ENCODE data around the gene CRYBG2.
"Not testable (repeated sequence)": the region's sequence is repeated elsewhere in the genome, so short reads cannot be mapped to it uniquely, and the experiment has no call there.

The CRYBG2 gene, protein sequence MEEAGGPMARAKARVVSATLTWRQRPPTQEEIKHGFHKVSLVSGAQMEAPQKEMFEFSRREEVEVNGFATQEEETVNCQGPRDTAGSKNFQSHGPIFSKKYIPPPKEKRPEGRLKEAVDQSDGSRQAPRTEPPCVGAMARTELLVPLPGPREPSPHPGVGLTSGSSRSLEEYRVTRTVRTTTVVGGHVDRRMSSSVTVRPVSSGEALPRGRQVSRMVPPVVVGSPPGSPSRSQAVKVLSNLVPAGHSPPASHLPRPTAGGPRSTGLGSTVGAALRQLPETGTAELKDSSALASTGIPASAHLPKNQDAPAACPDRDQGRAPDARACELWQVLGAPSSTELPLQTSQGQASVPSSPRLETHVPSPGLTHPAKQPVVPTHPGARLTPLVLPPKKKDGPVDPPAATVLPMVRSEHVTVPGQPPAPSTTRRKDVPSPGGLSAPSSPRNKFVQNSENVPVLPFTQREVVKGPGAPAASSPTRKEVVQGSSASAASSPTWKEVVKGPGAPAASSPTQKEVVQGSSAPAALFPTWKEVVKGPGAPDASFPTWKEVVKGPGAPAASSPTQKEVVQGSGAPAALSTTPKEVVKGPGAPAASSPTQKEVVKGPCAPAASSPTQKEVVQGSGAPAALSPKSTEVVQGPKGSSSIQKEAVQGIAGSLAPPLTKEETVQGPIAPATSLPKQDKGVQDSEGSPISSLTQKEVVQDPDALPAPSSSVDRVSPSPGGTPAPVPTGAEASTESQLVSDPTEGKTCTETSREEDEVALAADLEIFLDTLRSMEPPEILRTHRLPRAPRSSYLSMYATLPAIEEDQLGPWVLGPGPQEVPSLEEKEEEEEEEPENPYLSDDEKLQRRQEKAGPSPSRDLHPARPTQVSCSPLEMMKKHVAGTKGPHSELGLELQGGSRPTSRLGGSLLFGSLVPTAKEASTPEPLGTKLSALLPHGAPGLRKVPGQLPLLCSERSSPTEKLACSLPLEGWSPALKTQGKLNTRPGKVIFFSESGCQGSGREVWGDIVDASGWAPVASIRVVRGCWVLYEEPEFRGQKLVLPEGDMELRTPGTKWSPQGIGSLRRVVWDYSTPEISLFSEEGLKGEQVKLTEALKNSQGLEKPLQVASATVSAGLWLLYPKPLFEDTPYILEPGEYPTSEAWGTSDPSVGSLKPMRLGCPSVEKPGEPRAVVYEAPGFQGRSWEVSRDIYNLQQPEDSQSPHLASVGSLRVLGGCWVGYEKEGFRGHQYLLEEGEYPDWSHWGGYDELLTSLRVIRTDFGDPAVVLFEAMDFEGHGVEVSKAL (N-terminal part only)

DNA sequence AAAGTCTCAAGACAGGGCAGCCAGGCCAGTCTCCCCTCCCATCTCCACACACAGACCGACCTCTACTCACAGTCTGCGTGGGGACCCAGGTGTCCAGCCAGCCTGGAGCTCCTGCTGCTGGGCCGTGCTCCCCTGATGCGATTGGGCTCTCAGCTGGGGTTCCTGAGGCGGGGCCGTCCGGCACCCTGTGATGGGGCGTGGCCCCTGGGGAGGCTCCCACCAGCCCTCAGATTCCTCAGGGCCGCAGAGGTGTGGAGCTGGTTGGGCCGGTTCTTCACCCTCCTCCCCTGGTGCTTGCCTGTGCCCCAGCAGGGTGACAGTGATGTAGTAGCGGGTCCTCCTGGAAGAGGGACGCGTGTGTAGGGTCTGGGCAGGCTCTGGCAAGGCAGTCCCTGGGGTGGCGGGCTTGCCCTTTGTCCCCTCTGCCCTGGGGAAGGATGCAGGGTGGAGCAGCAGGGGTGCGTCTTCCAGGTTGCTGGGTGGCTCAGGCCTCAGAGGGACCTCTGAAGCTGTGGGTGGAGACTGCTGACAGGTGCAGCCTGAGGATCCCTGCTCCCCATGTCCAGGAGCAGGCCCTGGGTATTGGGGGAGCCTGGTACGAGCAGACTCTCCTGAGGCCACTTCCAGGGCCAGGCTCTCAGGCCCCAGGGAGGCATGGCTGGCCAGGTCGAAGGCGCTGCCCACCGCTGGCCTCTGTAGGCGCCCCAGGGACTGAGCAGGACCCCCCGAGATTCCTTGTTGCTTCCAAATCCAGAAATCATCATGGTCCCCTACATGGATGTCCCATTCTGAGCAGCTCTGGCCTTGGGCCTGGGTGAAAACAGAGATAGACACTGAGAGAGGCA is at the start of gene CRYBG2:
TSS of gene CRYBG2 (minus strand) at position 155 of the 845 bp plus-strand sequence. CDS start 7,473 bp downstream, outside the sequence.
- no peak within 1 kb of the TSS for H3K9ac ChIP-seq (ENCODE audit: low read depth, low read length)
- H3K4me3 ChIP-seq (ENCODE audit: low read depth, low read length) = no peak within 1 kb of the TSS
- no peaks in the 10 kb centered on the region for H3K36me3 ChIP-seq (ENCODE audit: control insufficient read depth, insufficient read depth, low read length)
- H3K27me3 ChIP-seq (ENCODE audit: control insufficient read depth, insufficient read depth, low read length) = peaks cover 8% of the 10 kb centered on the region
- H3K9me3 ChIP-seq (ENCODE audit: control insufficient read depth, insufficient read depth, low read length) = no peaks in the 10 kb centered on the region
- H3K4me1 ChIP-seq (ENCODE audit: control insufficient read depth, insufficient read depth, low read length) = peaks cover 11% of the 10 kb centered on the region

DNA sequence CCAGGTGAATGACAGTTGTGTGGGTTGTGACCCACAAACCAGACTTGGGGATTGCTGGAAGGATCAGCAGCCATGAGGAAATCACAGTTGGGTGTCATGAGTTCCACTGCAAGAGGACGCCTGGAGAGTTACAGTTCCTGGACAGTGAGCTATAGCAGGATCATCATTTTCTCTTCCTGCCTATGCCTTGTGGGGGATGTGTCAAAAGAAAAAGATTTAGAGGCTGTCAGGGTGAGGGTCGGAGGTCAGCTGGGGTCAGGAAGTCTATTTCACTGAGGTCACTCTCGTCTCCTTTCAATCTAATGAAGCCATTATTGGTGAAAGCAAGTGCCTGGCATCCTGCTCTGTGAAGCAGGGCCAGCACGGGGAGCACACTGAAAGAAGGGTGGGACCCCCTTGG is 49.7 kb upstream of the CRYBG2 start:
- H3K4me3 ChIP-seq (ENCODE audit: low read depth, low read length) = no peak overlapping the region

DNA sequence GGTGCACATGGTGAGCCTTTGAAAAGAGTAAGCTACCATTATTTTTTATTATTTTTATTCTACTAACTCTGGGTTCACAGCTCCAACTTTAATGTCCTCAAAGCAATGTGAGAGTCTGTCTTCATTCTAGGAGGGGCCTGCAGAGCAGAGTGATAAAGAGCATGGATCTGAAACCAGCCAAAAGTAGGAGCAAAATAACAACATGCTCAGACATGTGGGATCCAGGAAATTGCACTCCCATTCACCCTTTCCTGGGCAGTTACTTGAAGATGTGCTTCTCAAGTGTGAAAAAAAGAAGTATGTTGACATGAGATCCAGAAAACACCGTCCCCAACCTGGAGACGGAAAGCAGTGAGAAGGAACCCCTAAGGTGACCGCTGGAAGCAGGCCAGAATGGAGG is 48.0 kb upstream of the CRYBG2 start:
- no peak overlapping the region for H3K4me3 ChIP-seq (ENCODE audit: low read depth, low read length)
- no peaks in the 10 kb centered on the region for H3K27me3 ChIP-seq (ENCODE audit: control insufficient read depth, insufficient read depth, low read length)
- no peaks in the 10 kb centered on the region for H3K9me3 ChIP-seq (ENCODE audit: control insufficient read depth, insufficient read depth, low read length)
- H3K9ac ChIP-seq (ENCODE audit: low read depth, low read length) = no peak overlapping the region
- no peaks in the 10 kb centered on the region for H3K36me3 ChIP-seq (ENCODE audit: control insufficient read depth, insufficient read depth, low read length)
- H3K4me1 ChIP-seq (ENCODE audit: control insufficient read depth, insufficient read depth, low read length) = no peaks in the 10 kb centered on the region

More for the DNA sequence above, 49.7 kb upstream of the CRYBG2 start:
- no peaks in the 10 kb centered on the region for H3K4me1 ChIP-seq (ENCODE audit: control insufficient read depth, insufficient read depth, low read length)
- no peaks in the 10 kb centered on the region for H3K27me3 ChIP-seq (ENCODE audit: control insufficient read depth, insufficient read depth, low read length)
- H3K9me3 ChIP-seq (ENCODE audit: control insufficient read depth, insufficient read depth, low read length) = no peaks in the 10 kb centered on the region
- no peak overlapping the region for H3K9ac ChIP-seq (ENCODE audit: low read depth, low read length)
- H3K36me3 ChIP-seq (ENCODE audit: control insufficient read depth, insufficient read depth, low read length) = no peaks in the 10 kb centered on the region

DNA sequence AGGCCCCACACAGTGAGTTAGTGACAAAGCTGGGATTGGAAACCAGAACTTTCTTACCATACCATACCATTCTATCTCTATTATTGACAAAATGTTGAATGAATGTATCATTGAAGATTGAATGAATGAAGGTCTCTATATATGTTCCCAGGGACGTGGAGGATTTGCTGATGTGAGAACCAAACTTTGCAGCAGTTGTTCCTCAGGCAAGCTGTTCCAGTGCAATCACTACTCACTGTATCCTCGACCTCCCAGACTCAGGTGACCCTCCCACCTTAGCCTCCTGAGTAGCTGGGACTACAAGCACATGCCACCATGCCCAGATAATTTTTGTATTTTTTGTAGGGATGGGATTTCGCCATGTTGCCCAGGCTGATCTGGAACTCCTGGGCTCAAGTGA is 45.1 kb upstream of the CRYBG2 start:
- H3K27me3 ChIP-seq (ENCODE audit: control insufficient read depth, insufficient read depth, low read length) = no peaks in the 10 kb centered on the region
- no peak overlapping the region for H3K4me3 ChIP-seq (ENCODE audit: low read depth, low read length)
- no peaks in the 10 kb centered on the region for H3K9me3 ChIP-seq (ENCODE audit: control insufficient read depth, insufficient read depth, low read length)
- H3K36me3 ChIP-seq (ENCODE audit: control insufficient read depth, insufficient read depth, low read length) = no peaks in the 10 kb centered on the region
- no peaks in the 10 kb centered on the region for H3K4me1 ChIP-seq (ENCODE audit: control insufficient read depth, insufficient read depth, low read length)
- H3K9ac ChIP-seq (ENCODE audit: low read depth, low read length) = no peak overlapping the region

DNA sequence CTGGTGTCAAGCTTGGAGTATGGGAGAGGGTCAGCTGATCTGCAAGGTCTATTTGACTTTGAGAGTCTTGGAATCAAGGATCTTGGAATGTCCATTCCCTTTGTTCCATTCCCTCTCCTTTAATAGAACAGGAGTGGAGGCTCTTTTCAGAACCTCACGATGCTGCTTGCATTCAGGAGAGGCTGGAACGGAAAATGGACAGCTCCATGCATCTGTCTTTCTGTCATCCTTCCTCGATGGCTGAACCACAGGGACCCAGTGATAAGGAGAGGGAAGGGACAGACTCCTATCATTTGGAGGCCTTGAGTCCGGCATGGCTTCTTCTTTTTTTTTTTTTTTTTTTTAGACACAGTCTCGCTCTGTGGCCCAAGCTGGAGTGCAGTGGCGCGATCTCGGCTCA is 41.8 kb upstream of the CRYBG2 start:
- Histone ChIP-seq H3K4me1 (ENCODE audit: control insufficient read depth, insufficient read depth, low read length) (peaks cover 7% of the 10 kb centered on the region), H3K4me3 (ENCODE audit: low read depth, low read length) (no peak overlapping the region), H3K27me3 (ENCODE audit: control insufficient read depth, insufficient read depth, low read length) (no peaks in the 10 kb centered on the region), H3K9ac (ENCODE audit: low read depth, low read length) (no peak overlapping the region), H3K9me3 (ENCODE audit: control insufficient read depth, insufficient read depth, low read length) (no peaks in the 10 kb centered on the region), H3K36me3 (ENCODE audit: control insufficient read depth, insufficient read depth, low read length) (no peaks in the 10 kb centered on the region)

DNA sequence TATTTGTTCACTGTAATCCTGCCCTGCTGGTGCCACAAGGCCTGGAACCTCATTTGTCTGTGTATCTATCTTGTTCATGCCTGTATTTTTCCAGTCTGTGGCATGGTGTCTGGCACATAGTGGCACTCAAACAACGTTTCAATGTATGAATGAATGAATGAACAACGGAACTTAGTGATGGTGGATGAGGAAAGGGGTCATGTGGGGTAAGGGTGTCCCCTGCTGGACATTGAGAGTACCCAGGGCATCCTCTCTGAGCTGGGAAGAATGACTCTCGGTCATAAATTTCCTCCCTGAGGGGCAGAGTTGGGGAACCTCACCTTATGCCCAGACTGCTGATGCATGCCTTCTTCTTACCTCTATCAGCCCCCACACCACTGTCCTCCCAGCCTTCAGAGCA is 37.5 kb upstream of the CRYBG2 start:
- H3K36me3 ChIP-seq (ENCODE audit: control insufficient read depth, insufficient read depth, low read length) = no peaks in the 10 kb centered on the region
- H3K9me3 ChIP-seq (ENCODE audit: control insufficient read depth, insufficient read depth, low read length) = no peaks in the 10 kb centered on the region
- H3K4me3 ChIP-seq (ENCODE audit: low read depth, low read length) = no peak overlapping the region
- H3K9ac ChIP-seq (ENCODE audit: low read depth, low read length) = no peak overlapping the region
- H3K4me1 ChIP-seq (ENCODE audit: control insufficient read depth, insufficient read depth, low read length) = peaks cover 7% of the 10 kb centered on the region
- H3K27me3 ChIP-seq (ENCODE audit: control insufficient read depth, insufficient read depth, low read length) = no peaks in the 10 kb centered on the region

DNA sequence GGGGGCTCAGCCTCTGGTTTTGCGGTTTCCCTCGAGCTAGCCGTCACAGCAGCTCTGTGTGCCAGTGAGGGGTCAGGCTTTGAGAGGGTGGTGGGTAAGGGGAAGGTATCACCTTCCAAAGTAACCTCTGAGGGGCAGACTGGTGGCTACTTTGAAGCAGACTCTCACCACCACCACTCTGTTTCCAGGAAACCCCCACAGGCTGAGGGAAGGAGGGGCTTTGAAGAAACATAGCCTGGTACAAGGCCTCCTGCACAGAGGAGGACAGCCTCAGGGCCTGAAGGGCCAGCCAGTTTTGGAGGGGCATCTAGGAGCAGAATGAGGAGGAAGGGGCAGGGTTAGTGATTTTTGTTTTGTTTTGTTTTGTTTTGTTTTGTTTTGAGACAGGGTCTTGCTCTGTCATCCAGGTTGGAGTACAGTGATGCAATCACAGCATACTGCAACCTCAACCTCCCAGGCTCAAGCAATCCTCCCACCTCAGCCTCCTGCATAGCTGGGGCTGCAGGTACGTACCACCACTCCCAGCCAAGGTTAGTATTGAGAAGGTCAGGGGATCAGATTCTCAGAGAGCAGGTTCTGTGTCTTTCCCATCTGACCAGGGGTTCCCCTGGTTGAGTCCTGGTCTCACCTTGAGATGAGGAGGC is 35.8 kb upstream of the CRYBG2 start:
- no peaks in the 10 kb centered on the region for H3K9me3 ChIP-seq (ENCODE audit: control insufficient read depth, insufficient read depth, low read length)
- no peaks in the 10 kb centered on the region for H3K36me3 ChIP-seq (ENCODE audit: control insufficient read depth, insufficient read depth, low read length)
- peaks cover 11% of the 10 kb centered on the region for H3K4me1 ChIP-seq (ENCODE audit: control insufficient read depth, insufficient read depth, low read length)
- no peaks in the 10 kb centered on the region for H3K27me3 ChIP-seq (ENCODE audit: control insufficient read depth, insufficient read depth, low read length)
- H3K4me3 ChIP-seq (ENCODE audit: low read depth, low read length) = no peak overlapping the region
- H3K9ac ChIP-seq (ENCODE audit: low read depth, low read length) = no peak overlapping the region

DNA sequence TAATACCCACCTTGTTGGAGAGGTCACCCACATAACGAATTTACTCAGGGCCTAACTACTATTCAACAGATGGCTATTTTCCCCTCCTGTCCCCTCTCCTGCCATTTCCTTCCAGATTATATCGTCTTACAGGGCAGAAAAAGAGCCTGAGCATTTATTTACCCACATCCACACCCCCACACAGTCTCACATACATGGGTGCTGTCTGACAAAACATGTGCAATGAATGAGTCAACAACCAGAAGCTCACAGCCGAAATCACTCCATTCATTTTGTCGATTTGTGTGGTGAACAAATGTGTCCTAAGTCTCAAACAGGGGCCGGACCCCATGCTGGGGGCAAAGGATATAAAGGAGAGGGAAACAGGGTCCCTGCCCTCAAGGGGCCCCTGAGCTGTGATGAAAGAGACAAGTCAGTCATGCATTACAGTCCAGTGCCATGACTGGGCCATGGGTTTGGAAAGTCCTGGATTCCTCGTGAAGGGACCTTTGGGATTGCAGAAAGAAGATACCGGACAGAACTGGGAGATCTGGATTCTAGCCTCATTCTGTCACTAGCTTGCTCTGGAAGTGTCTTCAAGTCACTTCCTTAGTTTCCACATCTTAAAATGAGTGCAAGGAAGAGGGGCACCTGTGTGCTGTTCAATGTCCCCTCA is 35.0 kb upstream of the CRYBG2 start:
- H3K9ac ChIP-seq (ENCODE audit: low read depth, low read length) = no peak overlapping the region

DNA sequence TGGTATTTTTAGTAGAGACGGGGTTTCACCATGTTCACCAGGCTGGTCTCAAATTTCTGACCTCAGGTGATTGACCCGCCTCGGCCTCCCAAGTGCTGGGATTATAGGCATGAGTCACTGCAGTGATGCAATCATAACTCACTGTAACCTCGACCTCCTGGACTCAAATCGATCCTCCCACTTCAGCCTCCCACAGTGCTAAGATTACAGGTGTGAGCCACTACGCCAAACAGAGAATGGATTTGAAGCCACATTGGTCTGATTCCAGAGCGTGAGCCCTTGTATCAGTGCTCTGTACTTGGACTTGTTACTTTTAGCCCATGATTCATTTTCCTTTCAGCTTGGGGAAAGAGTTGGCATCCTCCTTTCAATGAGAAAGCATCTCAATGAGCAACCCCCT is 33.5 kb upstream of the CRYBG2 start:
- H3K36me3 ChIP-seq (ENCODE audit: control insufficient read depth, insufficient read depth, low read length) = no peaks in the 10 kb centered on the region
- H3K9ac ChIP-seq (ENCODE audit: low read depth, low read length) = no peak overlapping the region
- no peaks in the 10 kb centered on the region for H3K27me3 ChIP-seq (ENCODE audit: control insufficient read depth, insufficient read depth, low read length)
- H3K4me3 ChIP-seq (ENCODE audit: low read depth, low read length) = no peak overlapping the region
- peaks cover 6% of the 10 kb centered on the region for H3K4me1 ChIP-seq (ENCODE audit: control insufficient read depth, insufficient read depth, low read length)
- no peaks in the 10 kb centered on the region for H3K9me3 ChIP-seq (ENCODE audit: control insufficient read depth, insufficient read depth, low read length)

More for the DNA sequence above, 35.0 kb upstream of the CRYBG2 start:
- Histone ChIP-seq H3K27me3 (ENCODE audit: control insufficient read depth, insufficient read depth, low read length) (no peaks in the 10 kb centered on the region), H3K4me3 (ENCODE audit: low read depth, low read length) (no peak overlapping the region), H3K36me3 (ENCODE audit: control insufficient read depth, insufficient read depth, low read length) (no peaks in the 10 kb centered on the region), H3K4me1 (ENCODE audit: control insufficient read depth, insufficient read depth, low read length) (peaks cover 11% of the 10 kb centered on the region), H3K9me3 (ENCODE audit: control insufficient read depth, insufficient read depth, low read length) (no peaks in the 10 kb centered on the region)

DNA sequence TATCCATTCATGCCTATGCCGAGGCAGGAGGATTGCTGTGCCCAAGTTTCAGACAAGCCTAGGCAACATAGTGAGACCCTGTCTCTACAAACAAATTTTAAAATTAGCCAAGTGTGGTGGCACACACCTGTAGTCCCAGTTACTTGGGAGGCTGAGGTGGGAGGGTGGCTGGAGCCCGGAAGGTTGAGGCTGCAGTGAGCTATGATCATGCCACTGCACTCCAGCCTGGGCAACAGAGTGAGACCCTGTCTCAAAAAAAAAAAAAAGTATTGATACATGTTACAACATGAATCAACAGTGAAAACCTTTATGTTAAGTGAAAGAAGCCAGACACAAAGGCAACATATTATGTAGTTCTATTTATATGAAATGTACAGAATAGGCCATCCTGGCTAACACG is 31.1 kb upstream of the CRYBG2 start:
- not testable (repeated sequence) for H3K9me3 ChIP-seq (ENCODE audit: control insufficient read depth, insufficient read depth, low read length); H3K27me3 ChIP-seq (ENCODE audit: control insufficient read depth, insufficient read depth, low read length); H3K9ac ChIP-seq (ENCODE audit: low read depth, low read length); H3K4me1 ChIP-seq (ENCODE audit: control insufficient read depth, insufficient read depth, low read length); H3K4me3 ChIP-seq (ENCODE audit: low read depth, low read length); H3K36me3 ChIP-seq (ENCODE audit: control insufficient read depth, insufficient read depth, low read length)
